Prostate gland (tissue), 2 donors: ENCODE data around the gene LGR4. TPM values are rescaled to one million over a fixed set of nuclear protein-coding genes. Genes with fewer than 3 reads are reported as not detected.

ENCODE experiments used
- DNase-seq: peaks from one replicate; pipeline ENCODE4 v3.0.0-alpha.2; 2019; ENCODE audit warnings: low spot score
- H3K27ac ChIP-seq, 2 donors: fragments of 200-600 bp; sonication (generic); 2 replicates each; pipeline ENCODE4 v1.5.1; 2017 to 2019
- H3K27me3 ChIP-seq: fragments of 200-600 bp; sonication (generic); replicated peaks from 2 replicates; pipeline ENCODE4 v1.5.1; 2019; ENCODE audit not compliant: insufficient read depth
- H3K36me3 ChIP-seq, 2 donors: fragments of 200-600 bp; sonication (generic); 1 replicate in 1 of 2; 2 replicates in 1 of 2; pipeline versions ENCODE4 v1.5.1 to v1.8.1; 2017 to 2019
- H3K4me1 ChIP-seq: fragments of 200-600 bp; sonication (generic); replicated peaks from 2 replicates; pipeline ENCODE4 v1.5.1; 2019
- H3K4me3 ChIP-seq, 2 donors: fragments of 200-600 bp; sonication (generic); 2 replicates each; pipeline ENCODE4 v1.5.1; 2017 to 2019
- H3K9me3 ChIP-seq: fragments of 200-600 bp; sonication (generic); 2 replicates; pipeline ENCODE4 v1.5.1; 2017
- POLR2A ChIP-seq: fragments of 450-650 bp; IDR thresholded peaks from one replicate; pipeline ENCODE4 v1.6.1; 2016; ENCODE audit warnings: antibody characterized with exemption, mild to moderate bottlenecking
- POLR2AphosphoS5 ChIP-seq: sonication (generic); formaldehyde crosslinking; IDR thresholded peaks from one replicate; pipeline ENCODE4 v1.6.1; 2017; ENCODE audit warnings: antibody characterized with exemption
- WGBS: methylation state at CpG from one replicate; pipeline ENCODE4 v1.1.5; 2018; 5-methylcytosine and 5-hydroxymethylcytosine counted together
- intact Hi-C: fragments of 100-400 bp; cut with DNase I; formaldehyde crosslinking; loops from one replicate; pipeline ENCODE4 v1.14.2; 2022
- total RNA-seq, 2 donors: library from RNA; depleted of rRNA; stranded (reverse); fragments of >200 nt; gene quantifications; one replicate each; pipeline ENCODE4 v1.1.0, GENCODE V29; 2016
- TF ChIP-seq, protein P1 (sequence below), 4 experiments: fragments of 200-600 bp in 2 of 4; fragments of 450-650 bp in 2 of 4; sonication (generic) in 2 of 4; IDR thresholded peaks; 1 replicate in 3 of 4; 2 replicates in 1 of 4; pipeline ENCODE4 v1.5.1; 2016 to 2019; ENCODE audit warnings: antibody characterized with exemption in 4 of 4, mild to moderate bottlenecking in 2 of 4, moderate library complexity in 2 of 4

The LGR4 gene
- total RNA-seq, 2 donors from 2014 or later: 49.2 to 97.2 TPM

DNA sequence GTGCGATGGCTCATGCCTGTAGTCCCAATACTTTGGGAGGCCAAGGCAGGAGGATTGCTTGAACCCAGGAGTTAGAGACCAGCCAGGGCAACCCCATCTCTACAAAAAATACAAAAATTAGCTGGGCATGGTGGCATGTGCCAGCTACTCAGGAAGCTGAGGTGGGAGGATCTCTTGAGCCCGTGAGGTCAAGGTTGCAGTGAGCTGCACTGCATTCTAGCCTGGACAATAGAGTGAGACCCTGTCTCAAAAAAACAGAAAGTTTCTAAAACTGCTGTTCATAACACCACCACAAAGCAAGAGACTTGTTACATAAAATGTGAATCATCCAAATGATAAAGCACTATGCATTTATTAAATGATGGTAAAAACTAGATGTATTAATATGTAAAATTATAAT, 69.4 kb downstream of the LGR4 start:
- WGBS: 80% methylated on average over 2 of the region's 2 CpGs
- H3K27me3 ChIP-seq: no peaks in the 10 kb centered on the region
- no peaks in the 10 kb centered on the region for H3K9me3 ChIP-seq
- intact Hi-C loops: no loop called here
- H3K36me3 ChIP-seq: no peaks in the 10 kb centered on the region
- no peak overlapping the region for H3K27ac ChIP-seq
- H3K4me3 ChIP-seq: no peak overlapping the region
- H3K4me1 ChIP-seq: peaks cover 5% of the 10 kb centered on the region
- TF ChIP-seq POLR2A (no peak), POLR2AphosphoS5 (no peak)
- TF ChIP-seq, protein P1, sequence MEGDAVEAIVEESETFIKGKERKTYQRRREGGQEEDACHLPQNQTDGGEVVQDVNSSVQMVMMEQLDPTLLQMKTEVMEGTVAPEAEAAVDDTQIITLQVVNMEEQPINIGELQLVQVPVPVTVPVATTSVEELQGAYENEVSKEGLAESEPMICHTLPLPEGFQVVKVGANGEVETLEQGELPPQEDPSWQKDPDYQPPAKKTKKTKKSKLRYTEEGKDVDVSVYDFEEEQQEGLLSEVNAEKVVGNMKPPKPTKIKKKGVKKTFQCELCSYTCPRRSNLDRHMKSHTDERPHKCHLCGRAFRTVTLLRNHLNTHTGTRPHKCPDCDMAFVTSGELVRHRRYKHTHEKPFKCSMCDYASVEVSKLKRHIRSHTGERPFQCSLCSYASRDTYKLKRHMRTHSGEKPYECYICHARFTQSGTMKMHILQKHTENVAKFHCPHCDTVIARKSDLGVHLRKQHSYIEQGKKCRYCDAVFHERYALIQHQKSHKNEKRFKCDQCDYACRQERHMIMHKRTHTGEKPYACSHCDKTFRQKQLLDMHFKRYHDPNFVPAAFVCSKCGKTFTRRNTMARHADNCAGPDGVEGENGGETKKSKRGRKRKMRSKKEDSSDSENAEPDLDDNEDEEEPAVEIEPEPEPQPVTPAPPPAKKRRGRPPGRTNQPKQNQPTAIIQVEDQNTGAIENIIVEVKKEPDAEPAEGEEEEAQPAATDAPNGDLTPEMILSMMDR (IDR thresholded peaks at IDR 0.05): no peak
- no peak for DNase-seq

DNA sequence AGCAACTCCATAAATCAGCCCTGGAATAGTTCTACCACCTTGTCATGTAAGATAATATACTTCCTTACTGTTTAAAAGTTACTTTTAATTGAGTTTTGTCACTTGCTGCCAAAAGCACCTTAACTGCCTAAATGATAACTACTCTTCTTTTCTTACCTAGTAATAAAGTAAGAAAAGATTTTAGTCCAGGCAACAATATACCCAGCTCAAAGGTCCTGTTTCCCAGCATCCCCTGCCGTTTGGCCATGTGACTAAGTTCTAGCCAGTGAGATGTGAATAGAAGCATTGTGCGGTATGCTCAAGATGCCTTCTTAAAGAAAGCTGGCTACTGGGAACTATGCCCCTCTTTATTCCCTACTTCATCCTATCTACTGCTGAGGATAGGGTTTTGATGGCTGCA, 70.1 kb downstream of the LGR4 start:
- no peak for TF ChIP-seq POLR2A
- TF ChIP-seq POLR2AphosphoS5: no peak
- TF ChIP-seq, protein P1 (IDR thresholded peaks at IDR 0.05): no peak

DNA sequence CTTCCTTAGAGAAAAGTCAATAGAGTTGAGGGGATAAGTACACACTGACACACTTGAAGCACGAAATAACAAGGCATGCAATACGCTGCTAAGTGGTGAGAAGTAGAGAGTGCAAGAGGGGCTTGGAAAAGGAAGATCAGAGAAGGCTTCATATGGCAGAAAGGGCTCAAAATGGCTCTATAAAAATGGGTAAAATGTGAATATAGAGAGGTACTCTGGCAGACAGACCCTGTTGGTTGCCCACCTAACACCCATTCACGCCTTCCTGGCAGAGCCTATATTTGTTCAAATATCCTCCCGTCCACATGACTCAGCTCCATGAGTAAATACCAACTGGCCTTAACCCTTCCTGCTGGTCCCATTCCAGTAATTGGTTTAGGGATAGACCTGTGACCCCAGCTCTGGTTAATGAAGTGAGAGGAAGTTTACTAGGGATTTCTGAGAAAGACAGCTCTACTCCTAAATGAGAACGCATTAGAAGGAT, 70.7 kb downstream of the LGR4 start:
- Histone ChIP-seq H3K27ac (no peak overlapping the region), H3K9me3 (no peaks in the 10 kb centered on the region), H3K36me3 (no peaks in the 10 kb centered on the region), H3K4me1 (peaks cover 9% of the 10 kb centered on the region), H3K27me3 (no peaks in the 10 kb centered on the region), H3K4me3 (no peak overlapping the region)
- intact Hi-C loops: no loop called here
- TF ChIP-seq POLR2AphosphoS5 (no peak), POLR2A (no peak)
- TF ChIP-seq, protein P1 (IDR thresholded peaks at IDR 0.05): no peak
- no peak for DNase-seq
- WGBS: 69% methylated on average over 5 of the region's 5 CpGs

More for the DNA sequence above, 70.1 kb downstream of the LGR4 start:
- 90% methylated on average over 2 of the region's 2 CpGs for WGBS
- Histone ChIP-seq H3K4me3 (no peak overlapping the region), H3K4me1 (peaks cover 6% of the 10 kb centered on the region), H3K9me3 (no peaks in the 10 kb centered on the region), H3K36me3 (no peaks in the 10 kb centered on the region), H3K27me3 (no peaks in the 10 kb centered on the region), H3K27ac (no peak overlapping the region)
- no peak for DNase-seq
- intact Hi-C loops: no loop called here

DNA sequence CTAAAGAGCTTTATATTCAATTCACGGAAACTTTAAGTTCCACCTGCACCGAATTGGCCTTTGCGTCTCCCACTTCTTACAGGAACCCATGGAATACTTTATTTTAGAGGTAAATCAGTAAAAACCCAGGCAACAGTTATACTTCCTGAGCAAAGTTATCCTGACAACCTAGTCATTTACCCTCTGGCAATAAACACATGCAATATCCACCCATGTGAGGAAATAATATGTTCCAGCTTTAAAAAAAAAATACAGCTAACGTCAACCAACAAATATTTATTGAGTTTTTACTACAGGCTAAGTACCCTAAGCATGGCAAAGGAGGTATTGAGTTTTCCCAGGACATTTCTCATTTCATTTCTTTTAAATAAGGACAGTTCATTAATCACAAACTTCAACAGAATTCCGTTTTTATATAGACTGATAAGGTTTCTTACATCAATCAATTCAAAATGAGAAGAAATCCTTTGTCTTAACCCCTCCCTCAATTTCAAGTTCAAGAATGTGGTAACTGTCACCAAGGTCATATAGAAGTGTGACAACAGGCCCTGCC, 71.2 kb downstream of the LGR4 start:
- TF ChIP-seq POLR2A (no peak), POLR2AphosphoS5 (no peak)
- TF ChIP-seq, protein P1 (IDR thresholded peaks at IDR 0.05): no peak
- intact Hi-C loops: no loop called here
- Histone ChIP-seq H3K36me3 (no peaks in the 10 kb centered on the region), H3K4me3 (no peak overlapping the region), H3K27ac (no peak overlapping the region), H3K9me3 (no peaks in the 10 kb centered on the region), H3K27me3 (no peaks in the 10 kb centered on the region), H3K4me1 (peaks cover 9% of the 10 kb centered on the region)
- DNase-seq: no peak
- 77% methylated on average over 5 of the region's 5 CpGs for WGBS

DNA sequence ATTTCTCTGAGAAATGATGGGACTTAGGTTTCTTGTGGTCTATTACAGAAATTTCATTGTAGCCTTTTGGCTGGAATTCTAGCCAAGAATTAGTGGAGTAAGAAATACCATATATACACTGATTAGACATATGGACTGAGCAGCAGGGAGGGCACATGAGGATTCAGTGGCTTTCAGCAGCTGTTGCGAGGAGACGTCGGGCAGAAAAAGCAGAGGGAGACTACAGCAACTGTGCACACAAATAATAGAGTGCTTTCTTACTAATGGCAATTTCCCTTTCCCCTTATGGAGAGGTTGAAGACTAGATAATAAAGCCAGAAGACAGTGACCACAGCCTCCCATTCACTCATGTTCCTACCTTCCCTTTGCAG, 74.2 kb downstream of the LGR4 start:
- H3K36me3 ChIP-seq: no peaks in the 10 kb centered on the region
- H3K27ac ChIP-seq: no peak overlapping the region
- no peak overlapping the region for H3K4me3 ChIP-seq
- intact Hi-C loops: no loop called here
- 92% methylated on average over 3 of the region's 3 CpGs for WGBS
- H3K4me1 ChIP-seq: peaks cover 9% of the 10 kb centered on the region
- H3K27me3 ChIP-seq: no peaks in the 10 kb centered on the region
- no peak for DNase-seq
- TF ChIP-seq POLR2AphosphoS5 (no peak), POLR2A (no peak)
- TF ChIP-seq, protein P1 (IDR thresholded peaks at IDR 0.05): no peak
- no peaks in the 10 kb centered on the region for H3K9me3 ChIP-seq
